Measurements from ENCODE around the gene EED.
A peak's percentile ranks its signal among the peaks of the same experiment; 100 is the strongest.
"Not testable (repeated sequence)": the region's sequence is repeated elsewhere in the genome, so short reads cannot be mapped to it uniquely, and the experiment has no call there.

The EED gene

DNA sequence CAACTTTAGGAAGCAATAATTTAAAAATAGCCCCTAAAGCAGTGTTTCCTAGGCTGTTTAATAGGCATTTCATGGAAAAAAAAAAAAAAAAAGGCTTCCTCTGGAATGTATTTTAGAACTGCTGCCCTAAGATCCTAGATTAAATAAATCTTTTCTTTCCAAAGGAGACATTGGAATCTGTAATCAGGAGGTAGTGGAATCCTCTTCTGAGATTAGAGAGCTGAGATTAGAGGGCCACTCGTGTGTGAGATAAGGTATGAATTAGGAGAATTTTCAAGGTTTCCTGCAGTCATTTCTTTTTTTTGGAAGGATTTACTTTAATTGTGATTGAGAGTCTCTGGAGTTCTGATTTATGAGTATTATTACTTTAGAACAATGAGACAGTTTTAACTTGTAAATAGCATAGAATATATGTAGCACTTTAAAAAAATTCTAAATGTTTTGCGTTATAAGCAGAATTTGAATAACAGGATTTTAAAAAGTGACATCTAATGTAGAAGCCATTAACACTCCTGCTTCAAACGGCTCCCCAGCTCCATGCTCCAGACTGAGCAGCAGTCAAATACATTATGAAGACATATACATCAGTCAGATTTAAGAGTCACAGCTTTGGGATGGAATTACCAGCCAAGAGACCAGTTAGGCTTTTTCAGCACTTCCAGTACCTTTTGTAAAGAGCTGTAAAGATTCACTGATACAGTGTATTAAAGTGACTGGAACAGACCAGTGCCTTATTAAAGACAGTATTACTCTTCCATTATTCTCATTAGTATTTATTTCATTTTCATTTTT is 5.0 kb downstream of the EED start:
- no peak for DNase-seq

DNA sequence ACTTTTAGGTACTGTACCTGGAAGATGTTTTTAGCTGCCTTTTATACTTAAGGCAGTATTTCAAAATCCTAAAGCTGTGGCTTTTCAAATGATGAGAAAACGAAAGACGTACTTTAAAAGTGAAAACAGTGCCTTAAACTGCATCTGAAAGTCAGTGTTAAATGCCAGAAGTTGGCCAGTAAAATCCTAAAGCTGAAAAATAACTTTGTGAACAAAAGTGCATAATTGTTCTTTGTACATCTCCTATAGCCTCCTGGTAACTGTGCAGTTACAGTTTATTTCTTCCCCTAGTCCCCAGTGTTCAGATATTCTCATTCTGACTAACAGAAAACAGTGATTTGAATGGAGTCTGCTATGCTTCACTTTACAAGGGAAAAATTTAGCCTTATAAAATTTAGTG is 6.8 kb downstream of the EED start:
- no peak for DNase-seq

- DNase-seq: no peak
These were observed 11.3 kb downstream of the EED start for GRCh38 chr11:86255896-86256295.

GRCh38 chr11:86256608-86257007 is 12.1 kb downstream of the EED start:
- DNase-seq: no peak

DNA sequence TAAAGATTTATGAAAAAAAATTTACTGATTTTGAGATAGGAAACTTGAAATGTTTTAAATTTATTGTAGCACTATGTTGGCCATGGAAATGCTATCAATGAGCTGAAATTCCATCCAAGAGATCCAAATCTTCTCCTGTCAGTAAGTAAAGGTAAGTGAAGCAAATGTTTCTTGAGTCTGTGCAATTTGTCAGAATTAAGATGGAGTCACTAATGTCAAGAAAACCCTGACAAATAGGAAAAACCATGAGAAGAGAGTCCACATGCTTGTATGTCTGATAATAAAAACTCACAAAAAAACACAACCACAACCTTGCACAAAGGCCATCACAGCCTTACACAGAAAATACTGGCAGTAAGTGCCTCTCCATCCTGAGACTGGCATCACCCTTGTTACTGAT is 12.9 kb downstream of the EED start:
- DNase-seq: no peak

- DNase-seq: no peak
These were observed 15.2 kb downstream of the EED start for GRCh38 chr11:86259730-86260129.

GRCh38 chr11:86261328-86261727 is 16.8 kb downstream of the EED start:
- DNase-seq: no peak

GRCh38 chr11:86262387-86262786 is 17.8 kb downstream of the EED start:
- no peak for DNase-seq

DNA sequence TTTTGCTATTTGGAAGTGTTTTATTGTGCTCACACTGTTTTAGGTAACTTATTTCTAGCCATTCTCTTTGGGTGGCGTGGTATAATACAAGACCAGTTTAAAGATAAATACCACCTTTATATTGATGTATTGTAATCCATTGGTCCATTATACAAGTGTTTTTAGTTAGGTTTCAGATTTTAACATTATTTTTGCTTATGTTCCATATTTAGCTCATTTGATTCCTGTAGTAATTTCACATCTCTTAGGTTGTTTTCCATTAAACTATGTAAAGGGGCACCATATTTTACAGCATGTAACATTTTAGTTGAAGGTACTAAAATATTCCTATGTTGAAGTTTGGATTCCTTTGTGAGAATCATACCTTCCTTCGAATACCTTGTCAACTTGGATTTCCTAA is 20.1 kb downstream of the EED start:
- no peak for DNase-seq

- no peak for DNase-seq
These were observed 20.6 kb downstream of the EED start for GRCh38 chr11:86265194-86265593.

- DNase-seq: no peak
These were observed 25.1 kb downstream of the EED start for GRCh38 chr11:86269645-86270044.

GRCh38 chr11:86274503-86274902 is 29.9 kb downstream of the EED start:
- DNase-seq: no peak

DNA sequence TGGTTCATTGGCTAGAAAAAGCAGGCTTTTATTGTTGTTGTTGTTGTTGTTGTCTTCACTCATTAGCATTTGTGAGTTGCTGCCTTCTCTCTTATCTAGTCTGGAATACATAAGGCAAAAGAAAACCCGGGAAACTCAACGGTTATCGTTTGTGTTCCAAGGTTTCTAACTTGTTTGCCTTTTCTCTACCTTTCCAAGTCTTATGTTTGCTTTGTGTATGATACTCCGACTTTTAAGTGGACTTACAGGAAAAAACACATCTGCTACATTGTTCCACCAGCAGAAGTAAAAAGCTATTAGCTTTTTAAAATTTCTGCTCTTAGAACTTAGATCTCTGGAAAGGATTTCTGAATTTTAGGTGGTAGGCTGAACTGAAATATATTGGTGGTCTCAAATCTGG is 30.4 kb downstream of the EED start:
- DNase-seq: no peak

GRCh38 chr11:86275493-86276370 is 31.2 kb downstream of the EED start:
- DNase-seq: no peak

- no peak for DNase-seq
These were observed 33.2 kb downstream of the EED start for GRCh38 chr11:86277741-86278140.

DNA sequence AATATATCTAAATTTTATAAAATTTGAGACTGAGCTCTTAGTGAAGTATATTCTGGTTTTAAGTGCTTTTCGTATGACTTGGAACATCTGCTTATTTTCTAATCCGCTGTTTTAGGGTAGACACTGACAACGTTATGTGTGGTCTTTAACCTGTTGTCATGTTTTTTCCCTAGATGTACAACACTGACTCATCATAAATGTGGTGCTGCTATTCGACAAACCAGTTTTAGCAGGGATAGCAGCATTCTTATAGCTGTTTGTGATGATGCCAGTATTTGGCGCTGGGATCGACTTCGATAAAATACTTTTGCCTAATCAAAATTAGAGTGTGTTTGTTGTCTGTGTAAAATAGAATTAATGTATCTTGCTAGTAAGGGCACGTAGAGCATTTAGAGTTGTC is 33.7 kb downstream of the EED start:
- no peak for DNase-seq

- no peak for DNase-seq
These were observed 35.2 kb downstream of the EED start for GRCh38 chr11:86279747-86280146.

- no peak for DNase-seq
These were observed 42.9 kb downstream of the EED start for GRCh38 chr11:86287468-86287796.

- no peak for DNase-seq
These were observed 44.4 kb downstream of the EED start for GRCh38 chr11:86288776-86289507.

DNA sequence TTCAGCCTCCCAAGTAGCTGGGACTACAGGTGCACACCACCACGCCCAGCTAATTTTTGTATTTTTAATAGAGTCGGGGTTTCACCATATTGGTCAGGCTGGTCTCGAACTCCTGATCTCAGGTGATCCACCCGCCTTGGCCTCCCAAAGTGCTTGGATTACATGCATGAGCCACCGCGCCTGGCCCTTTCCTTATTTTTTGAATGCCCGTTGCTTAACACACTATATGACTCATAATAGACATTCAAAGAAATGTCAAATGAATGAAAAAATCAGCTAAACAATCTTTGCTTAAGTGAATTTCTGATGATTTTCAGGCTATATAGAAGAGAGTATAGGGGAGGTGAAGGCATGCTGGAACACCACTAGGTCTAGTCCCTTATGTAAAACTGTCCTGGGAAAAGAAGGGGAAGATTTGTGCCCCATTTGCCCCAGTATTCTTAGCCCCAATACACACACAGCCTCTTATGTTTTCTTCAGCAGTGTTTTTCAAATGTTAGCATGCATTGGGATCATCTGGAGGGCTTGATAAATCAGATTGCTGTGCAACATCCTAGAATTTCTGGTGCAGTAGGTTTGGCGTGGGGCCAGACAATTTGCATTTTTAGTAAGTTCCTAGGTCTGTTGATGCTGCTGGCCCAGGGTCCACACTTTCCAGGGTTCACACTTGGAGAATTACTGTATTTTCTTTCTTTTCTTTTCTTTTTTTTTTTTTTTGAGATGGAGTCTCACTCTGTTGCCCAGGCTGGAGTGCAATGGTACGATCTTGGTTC is 45.1 kb downstream of the EED start:
- DNase-seq: not testable (repeated sequence)

DNA sequence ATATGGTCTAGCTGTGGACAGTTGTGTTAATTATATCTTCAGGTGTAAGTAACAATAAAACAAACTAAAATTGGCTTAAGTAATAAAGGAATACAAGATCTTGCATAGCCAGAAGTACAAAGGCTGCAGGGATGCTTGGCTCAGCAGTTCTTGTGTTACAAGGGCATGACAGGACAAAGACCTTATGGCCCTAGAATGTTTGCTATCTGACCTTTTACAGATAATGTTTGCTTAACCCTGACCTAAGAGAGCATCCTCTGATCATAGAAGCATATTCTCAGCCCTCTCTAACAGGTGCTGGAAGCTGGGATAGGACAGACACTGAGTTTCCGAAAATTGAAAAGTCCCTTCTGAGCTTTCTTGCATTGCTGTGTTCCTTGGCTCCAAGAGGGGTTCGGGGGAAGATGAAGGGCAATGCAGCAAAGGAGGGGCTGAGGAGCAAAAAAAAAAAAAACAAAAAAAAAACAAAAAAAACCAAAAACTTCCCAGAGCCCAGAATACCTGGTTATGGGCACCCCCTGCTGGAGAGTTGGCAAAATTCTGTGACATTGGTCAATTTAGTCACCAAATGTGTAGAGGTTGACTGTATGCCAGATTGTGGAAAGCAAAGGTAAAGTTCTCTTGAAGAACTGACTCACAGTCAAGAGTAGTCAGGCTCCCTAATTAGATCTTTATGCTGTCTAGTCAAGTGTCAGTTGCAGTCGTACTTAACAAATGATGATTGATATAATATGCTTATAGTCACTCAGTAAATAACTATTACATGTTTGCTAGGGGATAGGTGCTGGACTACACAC is 47.1 kb downstream of the EED start:
- peak; percentile 45 for DNase-seq
